NCI-H1436 treated with DMSO at 0.1 percent for 48 hours (cell line): Measurements from ENCODE around the gene STAT3.
"Not testable (repeated sequence)": the region's sequence is repeated elsewhere in the genome, so short reads cannot be mapped to it uniquely, and the experiment has no call there.

Source experiments
- DNase-seq: peaks from one replicate; lab custom pipeline; 2025; lab: John Stamatoyannopoulos, UW

Gene STAT3

DNA sequence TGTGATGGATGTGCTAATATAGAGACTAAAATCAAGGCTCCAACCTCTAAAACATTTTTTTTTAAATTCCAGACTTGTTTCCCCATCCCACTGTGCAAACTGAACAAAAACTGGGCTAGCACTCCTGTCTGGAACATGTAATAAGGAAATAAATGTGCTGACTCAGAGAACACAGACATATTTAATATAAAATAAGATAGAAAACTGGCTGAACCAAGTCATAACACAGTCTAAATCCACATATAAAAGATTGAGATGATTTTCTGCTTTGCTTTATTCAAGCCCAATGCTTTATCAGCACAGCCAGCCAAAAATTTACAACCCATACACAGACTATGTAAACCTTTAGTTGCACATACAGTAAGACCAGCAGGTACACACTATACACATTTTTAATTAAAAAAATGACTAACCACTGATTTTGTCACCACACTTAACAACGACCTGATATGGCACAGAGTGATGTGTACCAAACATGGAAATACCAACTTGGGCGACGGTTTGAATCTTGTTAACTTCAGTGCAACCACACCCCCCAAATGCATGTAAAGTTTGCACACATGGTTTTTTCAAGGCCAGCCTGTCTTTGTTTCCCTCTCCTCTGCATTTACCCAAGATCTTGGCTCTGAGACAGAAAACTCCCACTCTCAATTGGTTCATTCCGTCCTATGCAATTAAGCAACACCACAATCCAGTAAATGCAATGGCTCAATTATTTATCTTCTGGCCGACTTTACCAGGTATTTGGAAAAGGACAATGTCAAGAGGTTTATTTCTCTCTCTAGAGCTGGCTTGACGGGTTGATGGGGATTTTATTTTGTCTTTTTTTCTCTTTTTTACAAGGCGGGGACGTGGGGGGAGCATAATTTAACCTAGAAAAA is 1.2 kb downstream of the STAT3 start:
- no peak for DNase-seq

DNA sequence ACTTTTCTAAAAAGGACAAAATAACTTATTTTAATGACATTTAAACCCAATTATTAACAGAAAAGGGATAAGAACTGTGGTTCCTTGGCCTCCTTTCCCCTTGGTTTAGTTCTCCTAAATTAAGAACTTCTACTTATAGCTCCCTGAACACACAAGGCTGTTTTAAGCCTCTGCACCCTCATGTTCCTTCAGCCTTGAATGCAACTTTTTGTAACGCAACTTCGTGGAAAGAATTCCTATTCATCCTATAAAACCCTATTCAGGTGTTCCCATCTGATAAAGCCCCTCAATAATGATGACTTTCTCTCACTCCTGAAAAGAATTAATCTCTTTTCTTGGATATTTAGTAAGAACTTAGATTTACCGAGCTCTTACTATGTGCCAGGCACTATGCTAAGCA is 6.3 kb downstream of the STAT3 start:
- no peak for DNase-seq

DNA sequence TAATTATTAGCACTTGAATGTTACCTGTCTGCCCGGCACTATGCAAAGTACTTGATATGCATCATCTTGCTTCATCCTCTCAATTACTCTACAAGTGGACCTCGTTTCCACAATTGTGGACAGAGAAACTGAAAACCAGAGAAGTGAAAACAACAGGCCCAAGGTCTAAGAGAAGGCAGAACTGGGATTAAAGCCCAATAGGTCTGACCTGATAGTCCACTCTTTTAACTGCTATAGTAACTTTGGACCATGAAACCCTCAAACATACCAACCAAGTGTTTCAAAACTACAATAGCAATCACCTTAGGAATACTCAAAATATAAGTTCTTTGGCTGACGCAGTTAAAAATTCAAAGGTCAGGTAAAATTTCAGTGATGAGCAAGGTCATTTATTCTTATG is 7.3 kb downstream of the STAT3 start:
- DNase-seq: no peak

DNA sequence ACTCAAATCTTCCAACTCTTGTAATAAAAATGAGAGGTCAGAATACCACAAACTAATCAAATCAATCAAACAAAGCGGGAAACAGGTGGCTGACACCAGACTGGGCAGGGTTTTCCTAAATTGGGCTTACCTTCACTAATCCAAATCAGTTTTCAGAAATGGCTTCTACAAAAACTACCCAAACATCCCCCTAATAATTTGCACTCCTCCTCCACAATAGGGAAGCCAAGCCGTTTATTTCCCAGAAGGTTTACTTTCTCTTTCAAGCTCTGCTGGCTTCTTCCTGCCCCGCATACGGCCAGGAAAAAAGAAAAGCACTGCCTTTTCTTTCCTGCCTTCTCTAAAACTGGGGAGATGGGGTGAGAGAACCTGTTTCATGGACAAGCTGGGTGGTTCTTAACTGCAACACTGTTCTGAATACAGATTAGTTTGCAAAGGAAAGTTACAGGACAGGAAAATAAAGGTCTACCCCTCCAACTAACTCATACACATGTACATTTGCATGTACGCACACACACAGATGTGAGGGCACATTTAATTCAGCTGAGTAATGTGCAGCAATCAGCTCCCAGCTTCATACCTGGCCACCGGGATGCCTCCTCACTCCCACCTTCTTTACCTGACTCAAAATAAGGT is 9.2 kb downstream of the STAT3 start:
- no peak for DNase-seq

DNA sequence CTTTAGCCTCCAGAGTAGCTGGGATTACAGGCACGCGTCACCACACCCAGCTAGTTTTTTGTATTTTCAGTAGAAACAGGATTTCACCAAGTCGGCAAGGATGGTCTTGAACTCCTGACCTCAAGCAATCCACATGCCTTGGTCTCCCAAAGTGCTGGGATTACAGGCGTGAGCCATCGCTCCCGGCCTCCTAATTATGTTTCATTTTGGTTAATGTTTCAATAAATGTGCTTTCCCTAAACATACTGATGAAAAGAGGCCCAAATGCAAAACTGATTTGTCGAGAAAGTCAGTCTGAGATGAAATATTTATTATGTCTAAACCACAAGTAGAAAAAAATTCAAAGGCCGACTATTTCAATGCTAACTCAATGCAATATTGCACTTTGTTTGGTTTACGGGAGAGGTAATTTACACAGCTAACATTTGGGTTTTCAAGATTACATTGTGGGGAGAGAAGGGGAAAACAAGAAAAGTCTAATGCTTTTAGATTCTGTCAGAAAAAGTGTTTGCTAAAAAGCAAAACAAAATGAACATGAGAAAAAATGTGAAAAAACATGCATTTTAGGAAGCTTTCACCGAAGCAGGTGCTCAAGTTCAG is 9.8 kb downstream of the STAT3 start:
- no peak for DNase-seq

DNA sequence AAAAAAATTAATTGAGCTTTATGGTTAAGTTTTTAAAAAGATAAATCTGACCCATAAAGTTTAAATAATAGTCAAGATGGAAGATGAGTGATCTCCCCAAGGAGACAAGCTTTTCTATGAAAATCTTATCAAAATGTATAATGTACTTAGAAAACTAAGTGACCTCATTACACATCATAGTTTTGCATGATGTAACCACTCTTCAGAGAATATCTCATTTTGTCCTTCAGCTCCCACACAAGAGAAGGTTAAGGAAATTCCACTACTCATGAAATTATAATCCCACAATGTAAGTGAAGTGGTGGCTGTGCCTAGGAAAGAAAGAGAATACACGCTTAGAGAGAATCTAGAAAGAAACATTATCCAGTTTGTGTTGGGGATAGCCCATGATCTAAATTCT is 14.3 kb downstream of the STAT3 start:
- DNase-seq: no peak

DNA sequence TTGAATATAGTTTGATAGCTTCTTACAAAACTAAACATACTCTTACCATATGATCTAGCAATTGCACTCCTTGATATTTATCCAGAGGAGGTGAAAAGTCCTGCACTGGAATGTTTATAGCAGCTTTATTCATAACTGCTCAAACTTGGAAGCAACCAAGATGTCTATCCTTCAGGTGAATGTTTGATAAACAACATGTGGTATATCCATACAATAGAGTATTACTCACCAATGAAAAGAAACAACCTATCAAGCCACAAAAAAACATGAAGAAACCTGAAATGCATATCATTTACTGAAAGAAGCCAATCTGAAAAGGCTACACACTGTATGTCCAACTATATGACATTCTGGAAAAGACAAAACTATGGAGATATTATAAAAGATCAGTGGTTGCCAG is 16.1 kb downstream of the STAT3 start:
- DNase-seq: no peak

DNA sequence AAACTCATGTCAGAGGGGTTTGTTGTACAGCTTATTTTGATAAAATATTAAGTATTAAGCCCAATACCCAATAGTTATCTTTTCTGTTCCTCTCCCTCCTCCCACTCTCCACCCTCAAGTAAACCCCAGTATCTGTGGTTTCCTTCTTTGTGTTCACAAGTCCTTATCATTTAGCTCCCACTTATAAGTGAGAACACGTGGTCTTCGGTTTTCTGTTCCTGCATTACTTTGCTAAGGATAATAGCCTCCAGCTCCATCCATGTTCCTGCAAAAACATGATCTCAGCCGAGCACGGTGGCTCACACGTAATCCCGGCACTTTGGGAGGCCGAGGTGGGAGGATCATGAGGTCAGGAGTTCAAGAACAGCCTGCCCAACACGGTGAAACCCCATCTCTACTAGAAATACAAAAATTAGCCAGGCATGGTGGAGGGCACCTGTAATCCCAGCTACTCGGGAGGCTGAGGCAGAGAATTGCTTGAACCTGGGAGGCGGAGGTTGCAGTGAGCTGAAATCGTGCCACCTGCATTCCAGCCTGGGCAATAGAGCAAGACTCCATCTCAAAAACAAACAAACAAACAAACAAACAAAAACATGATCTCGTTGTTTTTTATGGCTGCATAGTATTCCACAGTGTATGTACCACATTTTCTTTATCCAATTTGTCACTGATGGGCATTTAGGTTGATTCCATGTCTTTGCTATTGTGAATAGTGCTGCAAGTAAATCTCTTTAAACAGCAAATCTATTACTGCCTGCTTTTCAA is 19.3 kb downstream of the STAT3 start:
- not testable (repeated sequence) for DNase-seq

DNA sequence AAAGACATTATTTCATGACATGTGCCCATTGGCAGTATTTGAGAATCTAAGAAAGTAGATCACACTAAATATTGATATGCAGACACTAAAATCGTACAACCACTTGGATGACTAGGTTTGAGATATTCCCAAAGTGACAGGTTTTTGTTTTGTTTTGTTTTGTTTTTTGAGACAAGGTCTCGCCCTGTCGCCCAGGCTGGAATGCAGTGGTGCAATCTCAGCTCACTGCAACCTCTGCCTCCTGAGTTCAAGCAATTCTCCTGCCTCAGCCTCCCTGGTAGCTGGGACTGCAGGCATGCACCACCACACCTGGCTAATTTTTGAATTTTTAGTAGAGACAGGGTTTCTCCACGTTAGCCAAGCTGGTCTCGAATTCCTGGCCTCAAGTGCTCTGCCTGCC is 19.9 kb downstream of the STAT3 start:
- not testable (repeated sequence) for DNase-seq

DNA sequence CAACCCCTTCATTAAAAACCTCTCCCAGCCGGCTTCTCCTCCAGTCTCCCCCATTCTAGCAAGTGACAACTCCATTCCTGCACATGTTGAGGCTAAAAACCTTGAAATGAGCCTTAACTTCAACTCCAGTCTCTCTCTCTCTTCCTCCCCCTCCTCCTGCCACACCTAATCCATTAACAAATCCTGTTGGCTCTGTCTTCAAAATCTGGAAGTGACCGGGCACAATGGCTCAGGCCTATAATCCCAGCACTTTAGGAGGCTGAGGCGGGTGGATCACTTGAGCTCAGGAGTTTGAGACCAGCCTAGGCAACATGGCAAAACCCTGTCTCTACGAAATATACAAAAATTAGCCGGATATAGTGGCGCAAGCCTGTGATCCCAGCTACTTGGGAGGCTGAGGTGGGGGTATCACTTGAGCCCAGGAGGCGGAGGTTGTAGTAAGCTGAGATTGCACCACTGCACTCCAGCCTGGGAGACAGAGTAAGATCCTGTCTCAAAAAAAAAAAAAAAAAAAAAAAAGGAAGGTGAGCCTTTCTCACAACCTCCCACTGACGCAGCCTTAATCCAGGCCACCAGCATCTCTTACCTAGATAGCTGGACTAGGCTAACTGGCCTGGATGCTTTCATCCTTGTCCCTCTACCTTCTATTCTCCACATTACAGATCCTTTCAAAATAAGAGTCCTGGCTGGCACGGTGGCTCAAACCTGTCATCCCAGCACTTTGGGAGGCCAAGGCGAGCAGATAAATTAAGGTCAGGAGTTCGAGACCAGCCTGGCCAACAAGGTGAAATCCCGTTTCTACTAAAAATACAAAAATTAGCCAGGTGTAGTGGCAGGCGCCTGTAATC is 21.8 kb downstream of the STAT3 start:
- not testable (repeated sequence) for DNase-seq

DNA sequence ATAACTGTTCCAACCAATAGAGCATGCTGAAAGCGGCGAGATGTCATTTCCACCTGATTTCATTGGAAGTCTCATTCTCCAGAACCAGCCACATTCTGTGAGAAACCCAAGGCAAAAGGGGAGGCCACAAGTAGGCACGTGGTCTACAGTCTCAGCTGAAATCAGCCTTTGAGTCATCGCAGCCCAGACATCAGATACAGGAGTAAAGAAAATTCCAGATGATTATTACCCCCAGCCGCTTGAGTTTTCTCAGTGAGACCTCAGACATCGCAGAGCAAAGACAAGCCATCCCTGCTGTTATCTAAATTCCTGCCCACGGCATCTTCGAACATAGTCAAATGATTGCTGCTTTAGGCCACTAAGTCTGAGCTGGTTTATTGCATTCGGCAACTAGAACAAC is 23.1 kb downstream of the STAT3 start:
- no peak for DNase-seq

DNA sequence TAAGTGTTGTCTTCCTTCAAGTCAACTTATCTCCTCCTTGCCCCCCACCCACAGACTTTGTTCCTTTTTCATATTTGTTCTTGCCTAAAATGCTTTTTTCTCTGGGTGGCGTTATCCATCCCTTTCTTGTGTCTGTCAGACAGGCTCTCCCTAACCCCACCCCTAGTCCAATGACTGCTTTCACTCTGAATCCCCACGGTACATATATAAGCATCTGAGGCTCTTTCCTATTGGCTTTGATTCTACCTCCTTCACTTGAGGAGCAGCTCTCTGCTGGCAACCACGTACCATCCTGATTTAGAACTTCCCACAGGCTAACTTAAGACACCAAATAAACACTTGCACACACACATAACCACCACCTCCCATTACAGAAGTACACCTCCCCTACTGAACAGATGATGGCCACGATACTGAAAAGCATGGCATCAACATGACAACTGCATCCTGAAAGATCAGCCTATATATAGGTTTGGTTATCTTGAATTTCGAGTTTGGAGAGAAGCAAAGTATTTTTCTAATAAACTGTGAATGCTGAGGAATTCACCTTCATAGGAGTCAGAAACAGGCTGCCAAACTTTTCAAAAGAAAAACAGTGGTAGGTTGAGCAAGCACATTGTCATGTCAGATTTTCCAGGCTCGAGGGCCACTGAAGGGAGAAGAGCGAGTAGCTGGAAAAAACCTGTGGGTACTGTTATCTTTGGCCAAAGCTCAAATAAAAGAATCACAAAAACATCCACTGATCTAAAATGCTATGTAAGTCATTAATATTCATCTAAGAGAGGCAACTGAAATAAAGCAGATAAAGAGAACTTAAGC is 24.3 kb downstream of the STAT3 start:
- no peak for DNase-seq

DNA sequence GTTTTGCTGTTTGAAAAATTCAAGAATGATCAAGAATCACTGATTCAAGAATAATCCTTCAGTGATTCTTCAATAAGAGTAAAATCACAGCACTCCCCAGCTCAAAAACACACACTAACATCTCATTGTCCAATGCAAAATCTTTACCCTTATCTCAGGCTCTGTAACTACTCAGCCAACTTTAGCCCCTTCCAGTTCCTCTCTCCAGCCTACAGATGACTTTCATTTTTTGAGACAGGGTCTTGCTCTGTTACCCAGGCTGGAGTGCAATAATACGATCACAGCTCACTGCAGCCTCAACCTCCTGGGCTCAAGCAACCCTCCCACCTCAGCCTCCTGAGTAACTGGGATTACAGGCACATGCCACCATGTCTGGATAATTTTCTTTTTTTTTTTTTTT is 25.0 kb downstream of the STAT3 start:
- no peak for DNase-seq

DNA sequence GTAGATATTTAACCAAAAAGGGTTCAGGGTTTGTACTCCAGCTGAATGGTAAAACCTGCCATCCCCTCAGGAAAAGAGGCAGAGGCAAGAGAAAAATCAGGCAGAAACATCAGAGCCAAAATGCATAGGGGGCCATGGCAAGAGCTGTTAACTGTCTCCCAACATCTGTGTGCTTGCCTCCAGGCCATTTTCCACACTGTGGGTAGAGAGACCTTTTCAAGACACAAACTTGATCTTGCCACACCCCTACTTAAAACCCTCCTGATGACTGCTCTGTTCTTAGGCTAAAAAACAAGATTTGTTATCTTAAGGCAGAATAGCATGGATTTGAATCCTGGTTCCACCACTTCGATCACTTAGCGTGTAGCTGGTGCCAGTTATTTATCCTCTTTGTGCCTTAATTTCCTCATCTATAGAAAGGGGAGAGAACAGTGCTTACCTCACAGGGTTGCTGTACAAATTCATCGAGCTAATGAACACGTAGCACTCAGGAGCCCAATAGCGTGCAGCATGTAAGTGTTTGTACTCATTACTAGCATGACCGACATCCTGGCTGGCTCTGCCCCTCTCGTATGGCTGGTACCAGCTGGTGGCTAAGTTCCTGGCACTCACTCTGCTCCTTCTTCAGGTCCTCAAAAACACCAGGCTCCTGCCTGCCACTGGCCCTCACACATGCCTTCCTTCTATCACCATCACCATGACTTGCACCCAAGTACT is 25.8 kb downstream of the STAT3 start:
- DNase-seq: no peak

DNA sequence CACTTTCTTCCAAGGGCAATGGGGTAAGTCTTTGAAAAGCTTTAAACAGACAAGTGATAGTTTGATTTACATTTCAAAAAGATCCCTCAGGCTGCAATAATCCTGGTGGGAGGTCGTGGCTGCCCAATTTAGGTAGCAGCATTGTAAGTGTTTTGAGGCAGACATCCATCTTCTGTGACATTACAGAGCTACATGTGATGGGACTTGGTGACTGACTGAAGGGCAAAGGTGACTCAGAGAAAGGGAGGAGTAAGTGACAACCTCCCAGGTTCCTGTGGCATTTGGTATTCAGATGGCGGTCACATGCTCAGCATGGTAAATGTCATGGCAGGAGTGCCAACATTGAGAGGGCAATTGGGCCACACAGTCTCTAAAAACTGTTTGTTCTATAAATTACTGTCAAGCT is 26.5 kb downstream of the STAT3 start:
- peak; percentile 13 for DNase-seq

DNA sequence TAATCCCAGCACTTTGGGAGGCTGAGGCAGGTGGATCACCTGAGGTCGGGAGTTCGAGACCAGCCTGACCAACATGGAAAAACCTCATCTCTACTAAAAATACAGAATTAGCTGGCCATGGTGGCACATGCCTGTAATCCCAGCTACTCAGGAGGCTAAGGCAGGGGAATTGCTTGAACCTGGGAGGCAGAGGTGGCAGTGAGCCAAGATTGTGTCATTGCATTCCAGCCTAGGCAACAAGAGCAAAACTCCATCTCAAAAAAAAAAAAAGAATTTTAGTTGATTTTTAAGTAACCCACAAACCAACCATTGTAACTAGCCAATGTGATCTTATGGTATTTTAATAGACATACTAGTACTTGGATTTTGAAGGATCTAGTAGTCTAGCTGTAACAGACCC is 27.9 kb downstream of the STAT3 start:
- not testable (repeated sequence) for DNase-seq

DNA sequence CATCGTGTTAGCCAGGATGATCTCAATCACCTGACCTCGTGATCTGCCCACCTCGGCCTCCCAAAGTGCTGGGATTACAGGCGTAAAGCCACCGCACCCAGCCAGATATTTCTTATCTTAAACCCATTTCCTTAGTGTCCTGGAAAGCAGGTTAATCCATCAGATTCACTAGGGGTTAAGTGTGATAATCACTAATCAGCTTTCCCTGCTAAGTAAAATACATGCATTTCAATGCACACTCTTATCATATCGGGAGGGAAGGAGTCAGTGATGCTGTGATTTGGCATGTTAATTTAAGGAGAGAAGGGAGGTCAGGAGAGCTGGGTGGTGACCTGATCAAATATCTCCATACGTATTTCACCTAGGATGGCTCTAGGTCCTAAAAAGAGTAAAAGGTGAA is 29.1 kb downstream of the STAT3 start:
- no peak for DNase-seq

DNA sequence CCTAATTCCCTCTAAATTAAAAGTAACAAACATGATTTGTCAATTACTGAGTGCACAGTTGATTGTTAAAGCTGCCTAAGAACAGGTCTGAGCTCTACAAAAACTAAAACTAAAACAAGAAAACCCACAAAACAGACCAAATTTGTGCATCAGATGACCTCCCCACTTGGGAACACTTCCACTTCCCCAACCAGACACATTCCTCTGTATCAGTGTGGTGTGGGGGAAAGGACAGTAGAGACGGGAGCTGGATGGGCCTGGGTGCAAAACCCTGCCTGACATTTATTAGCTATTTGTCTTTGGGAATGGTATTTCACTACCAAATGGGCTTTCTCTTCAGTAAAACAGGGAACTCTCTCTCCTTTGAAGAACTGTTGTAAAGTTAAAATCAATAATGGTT is 29.8 kb downstream of the STAT3 start:
- no peak for DNase-seq

DNA sequence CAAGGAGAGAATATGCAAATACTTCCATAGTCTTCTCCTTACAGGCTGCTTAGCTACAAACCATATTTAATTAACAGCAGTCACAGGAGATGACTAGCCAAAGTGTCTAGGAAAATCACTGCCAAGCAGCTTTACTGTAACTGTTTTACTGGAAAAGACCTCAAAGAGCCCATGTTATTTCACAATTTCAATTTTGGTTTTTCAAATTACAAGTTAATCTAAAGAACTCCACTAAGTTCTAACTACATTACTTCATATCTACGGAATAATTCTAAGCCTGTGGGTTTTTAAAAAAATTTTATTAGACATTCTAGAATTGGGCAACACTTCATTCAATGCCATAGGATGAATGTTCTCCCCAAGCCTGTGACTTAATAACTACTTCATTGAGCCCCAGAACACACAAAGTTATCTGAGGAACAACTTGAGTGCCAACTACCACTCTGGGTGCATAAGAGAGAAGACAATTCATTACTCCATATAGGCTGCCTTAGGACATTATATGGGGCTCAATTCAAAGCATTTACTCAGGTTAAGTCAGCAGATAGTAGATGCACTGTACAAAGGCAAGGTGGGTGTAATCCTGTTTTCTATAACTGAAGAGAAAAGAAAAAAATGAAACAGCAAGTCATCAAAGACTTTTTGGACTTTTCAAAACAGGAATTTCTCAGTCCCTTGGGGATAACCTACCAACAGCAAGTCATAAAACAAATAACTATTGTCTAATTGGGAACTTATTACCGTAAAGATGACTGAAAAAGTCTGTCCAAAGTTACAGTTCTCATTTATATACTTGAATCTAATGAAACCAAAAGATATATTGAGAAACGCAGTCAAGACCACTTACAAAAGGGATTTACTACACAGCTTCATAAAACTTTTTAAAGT is 33.0 kb downstream of the STAT3 start:
- DNase-seq: no peak
